Measurements from ENCODE around the gene CRIM1. TPM values are rescaled to one million over a fixed set of nuclear protein-coding genes. Genes with fewer than 3 reads are reported as not detected.

Gene CRIM1
- total and polyA plus RNA-seq, 2 of the 8 experiments (the other 6 are each of a cell fraction or from before 2014, with no cell fraction given) = 9.4 to 28.4 TPM

GRCh38 chr2:36561237-36561944 lies 205.8 kb downstream of the CRIM1 start:
- H2AK5ac ChIP-seq (ENCODE audit: low read depth, low read length) = no peak overlapping the region

More at GRCh38 chr2:36561237-36561944, 205.8 kb downstream of the CRIM1 start:
- no peak overlapping the region for H2AFZ ChIP-seq (ENCODE audit: low read length)
- TF ChIP-seq KDM4A (IDR thresholded peaks at IDR 0.05; ENCODE audit: low read depth, low read length, severe bottlenecking) (no peak), CEBPB (IDR thresholded peaks at IDR 0.05; ENCODE audit: low read depth, low read length) (no peak), CHD2 (IDR thresholded peaks at IDR 0.05; ENCODE audit: low read length) (no peak), CTBP2 (IDR thresholded peaks at IDR 0.05; ENCODE audit: borderline replicate concordance, insufficient read depth, insufficient read length, low read length) (no peak), SIN3A (conservative IDR thresholded peaks at IDR 0.05 in 1 of 2, IDR thresholded peaks at IDR 0.05 in 1 of 2; ENCODE audit: low read depth in 1 of 2, low read length in 2 of 2) (no peak), BRCA1 (IDR thresholded peaks at IDR 0.05; ENCODE audit: low read depth, low read length) (no peak)
- H3K56ac ChIP-seq (replicated peaks; ENCODE audit: insufficient read length, low read depth, low read length) = no peak overlapping the region
- no peak overlapping the region for H3K18ac ChIP-seq (ENCODE audit: extremely low read depth, low read length)
- H3K79me1 ChIP-seq (ENCODE audit: low read depth, low read length) = peaks cover 3% of the 10 kb centered on the region; the same call in 1 of the 2 replicates
- DNase-seq (ENCODE audit: low read depth in 1 of 2, low spot score in 2 of 2) (peak in 1 of 2 experiments; percentile 17), FAIRE-seq (no peak)
- no peak overlapping the region for H4K5ac ChIP-seq (ENCODE audit: insufficient read length, low read depth, low read length)
- no peak overlapping the region for H4K91ac ChIP-seq (replicated peaks; ENCODE audit: insufficient read length, low read length)
- H3K23ac ChIP-seq (ENCODE audit: insufficient read length) = no peak overlapping the region
- no peak overlapping the region for H3K4me3 ChIP-seq (ENCODE audit: extremely low read depth in 1 of 4, insufficient read depth in 2 of 4, low read depth in 3 of 4, low read length in 4 of 4)
- H3K4ac ChIP-seq (replicated peaks; ENCODE audit: insufficient read length, low read depth, low read length) = no peak overlapping the region
- H2BK120ac ChIP-seq (replicated peaks; ENCODE audit: low read depth, low read length) = no peak overlapping the region
- no peak overlapping the region for H2BK20ac ChIP-seq (ENCODE audit: low read length)
- H2BK15ac ChIP-seq (ENCODE audit: low read length) = no peak overlapping the region
- no peak overlapping the region for H3K14ac ChIP-seq (ENCODE audit: insufficient read length)
- H3K9ac ChIP-seq (replicated peaks in 1 of 4; ENCODE audit: extremely low read depth in 1 of 4, low read depth in 3 of 4, low read length in 3 of 4) = no peak overlapping the region
- no peak overlapping the region for H3K4me2 ChIP-seq (ENCODE audit: insufficient read depth in 1 of 2, low read depth in 2 of 2, low read length in 2 of 2)
- H2BK12ac ChIP-seq (ENCODE audit: low read depth, low read length) = no peak overlapping the region
- H3K23me2 ChIP-seq (ENCODE audit: low read depth, low read length) = no peaks in the 10 kb centered on the region
- ChIA-PET POLR2A (ENCODE audit: partially characterized antibody) (interaction anchor here (0.9 kb wide), 1 partner anchor 61 kb away, joined by 3 read pairs; no protein-coding TSS in a partner anchor), CTCF (ENCODE audit: partially characterized antibody) (interaction anchor here (1.1 to 3.1 kb wide), 4 partner anchors 103 to 224 kb away, joined by 3 to 13 read pairs (median 6); no protein-coding TSS in a partner anchor)
- H3K9me3 ChIP-seq (ENCODE audit: insufficient read depth in 2 of 2, low read depth in 1 of 2, low read length in 1 of 2) = no peaks in the 10 kb centered on the region
- H3K79me2 ChIP-seq (ENCODE audit: control insufficient read depth in 1 of 2, insufficient read depth in 2 of 2, low read length in 2 of 2) = 0 out of 4 replicates have a peak, but pooled peaks cover 0 to 2% of the 10 kb centered on the region in 2 experiments
- no peak overlapping the region for H4K8ac ChIP-seq (ENCODE audit: extremely low read depth, insufficient read depth, low read length)
- H4K20me1 ChIP-seq (replicated peaks in 1 of 2; ENCODE audit: control insufficient read depth in 1 of 2, insufficient read depth in 2 of 2, low read length in 2 of 2) = no peaks in the 10 kb centered on the region
- no peaks in the 10 kb centered on the region for H3K36me3 ChIP-seq (ENCODE audit: control insufficient read depth in 2 of 4, insufficient read depth in 4 of 4, low read length in 3 of 4)
- 82% methylated on average over 8 of the region's 8 CpGs; no CpG with 5 or more reads in 1 of the 2 experiments for WGBS, 2 experiments (ENCODE audit: extremely low coverage in 1 of 2, insufficient coverage in 1 of 2, insufficient read length in 1 of 2, insufficient replicate concordance in 2 of 2, low coverage in 1 of 2, low lambda C conversion rate in 2 of 2, missing lambda C conversion rate in 1 of 2)
- peaks cover 0 to 7% (median 2%) of the 10 kb centered on the region in 4 experiments; a peak in 4 of 7 replicates for H3K4me1 ChIP-seq (replicated peaks in 1 of 4; ENCODE audit: control insufficient read depth in 3 of 4, insufficient read depth in 4 of 4, low read length in 3 of 4)
- no peaks in the 10 kb centered on the region for H3K27me3 ChIP-seq (replicated peaks in 1 of 4; ENCODE audit: control insufficient read depth in 3 of 4, extremely low read depth in 1 of 4, insufficient read depth in 3 of 4, low read length in 3 of 4)
- no peak overlapping the region for H3K27ac ChIP-seq (ENCODE audit: low read depth, low read length)
- H2BK5ac ChIP-seq (ENCODE audit: low read depth, low read length) = no peak overlapping the region
